KMS-11 (cell line): ENCODE data around the gene TGM5.
"Not testable (repeated sequence)": the region's sequence is repeated elsewhere in the genome, so short reads cannot be mapped to it uniquely, and the experiment has no call there.

Experiments used
- H2AFZ ChIP-seq: fragments of 200-600 bp; sonication (generic); 2 replicates; pipeline ENCODE4 v1.6.1; 2016; ENCODE audit warnings: antibody characterized with exemption, mixed run types, low read depth
- H3K27ac ChIP-seq: fragments of 200-600 bp; sonication (generic); 2 replicates; pipeline ENCODE4 v1.6.1; 2016; ENCODE audit warnings: mild to moderate bottlenecking, mixed run types
- H3K27me3 ChIP-seq: fragments of 200-600 bp; sonication (generic); 2 replicates; pipeline ENCODE4 v1.6.1; 2017; ENCODE audit warnings: mild to moderate bottlenecking, low read depth, mixed run types, moderate library complexity; ENCODE audit not compliant: insufficient read depth
- H3K36me3 ChIP-seq: fragments of 200-600 bp; sonication (generic); 2 replicates; pipeline ENCODE4 v1.6.1; 2017; ENCODE audit warnings: mild to moderate bottlenecking, mixed run types; ENCODE audit not compliant: insufficient read depth
- H3K4me1 ChIP-seq: fragments of 200-600 bp; sonication (generic); 2 replicates; pipeline ENCODE4 v1.6.1; 2016; ENCODE audit warnings: mild to moderate bottlenecking, low read depth, mixed run types; ENCODE audit not compliant: poor library complexity, severe bottlenecking
- H3K4me2 ChIP-seq: fragments of 200-600 bp; sonication (generic); 2 replicates; pipeline ENCODE4 v1.7.0; 2016; ENCODE audit warnings: mild to moderate bottlenecking, mixed run types
- H3K4me3 ChIP-seq: fragments of 200-600 bp; sonication (generic); IDR thresholded peaks from 2 replicates; pipeline ENCODE4 v1.6.1; 2017; ENCODE audit warnings: low read depth, low read length, mixed read lengths; ENCODE audit not compliant: insufficient read depth
- H3K79me2 ChIP-seq: fragments of 200-600 bp; sonication (generic); 2 replicates; pipeline ENCODE4 v1.6.1; 2016; ENCODE audit warnings: low read depth, mixed run types; ENCODE audit not compliant: insufficient read depth
- H3K9ac ChIP-seq: fragments of 200-600 bp; sonication (generic); 2 replicates; pipeline ENCODE4 v1.6.1; 2016; ENCODE audit warnings: mild to moderate bottlenecking, mixed run types
- H4K20me1 ChIP-seq: fragments of 200-600 bp; sonication (generic); 2 replicates; pipeline ENCODE4 v1.6.1; 2016; ENCODE audit warnings: mild to moderate bottlenecking, mixed run types; ENCODE audit not compliant: insufficient read depth
- TF ChIP-seq, protein P1 (sequence below): fragments of 200-600 bp; sonication (generic); conservative IDR thresholded peaks from 2 replicates; pipeline ENCODE4 v1.6.1; 2017; ENCODE audit warnings: low read depth, mild to moderate bottlenecking, antibody characterized with exemption, low read length, moderate library complexity, mixed read lengths

Gene TGM5

DNA sequence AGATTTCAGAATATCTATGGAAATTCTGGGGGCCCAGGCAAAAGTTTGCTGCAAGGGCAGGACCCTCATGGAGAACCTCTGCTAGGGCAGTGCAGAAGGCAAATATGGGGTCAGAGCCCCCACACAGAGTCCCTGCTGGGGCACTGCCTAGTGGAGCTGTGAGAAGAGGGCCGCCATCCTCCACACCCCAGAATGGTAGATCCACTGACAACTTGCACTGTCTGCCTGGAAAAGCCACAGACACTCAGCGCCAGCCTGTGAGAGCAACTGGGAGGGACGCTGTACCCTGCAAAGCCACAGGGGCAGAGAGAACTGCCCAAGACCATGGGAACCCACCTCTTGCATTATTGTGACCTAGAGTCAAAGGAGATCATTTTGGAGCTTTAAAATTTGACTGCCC, 67.7 kb downstream of the TGM5 start:
- no peak overlapping the region for H2AFZ ChIP-seq
- H4K20me1 ChIP-seq, result no peaks in the 10 kb centered on the region
- no peaks in the 10 kb centered on the region for H3K4me1 ChIP-seq
- no peak overlapping the region for H3K9ac ChIP-seq
- H3K36me3 ChIP-seq, result no peaks in the 10 kb centered on the region
- no peak overlapping the region for H3K4me3 ChIP-seq
- no peaks in the 10 kb centered on the region for H3K27me3 ChIP-seq
- H3K4me2 ChIP-seq, result no peak overlapping the region
- H3K27ac ChIP-seq, result no peak overlapping the region
- TF ChIP-seq, protein P1, sequence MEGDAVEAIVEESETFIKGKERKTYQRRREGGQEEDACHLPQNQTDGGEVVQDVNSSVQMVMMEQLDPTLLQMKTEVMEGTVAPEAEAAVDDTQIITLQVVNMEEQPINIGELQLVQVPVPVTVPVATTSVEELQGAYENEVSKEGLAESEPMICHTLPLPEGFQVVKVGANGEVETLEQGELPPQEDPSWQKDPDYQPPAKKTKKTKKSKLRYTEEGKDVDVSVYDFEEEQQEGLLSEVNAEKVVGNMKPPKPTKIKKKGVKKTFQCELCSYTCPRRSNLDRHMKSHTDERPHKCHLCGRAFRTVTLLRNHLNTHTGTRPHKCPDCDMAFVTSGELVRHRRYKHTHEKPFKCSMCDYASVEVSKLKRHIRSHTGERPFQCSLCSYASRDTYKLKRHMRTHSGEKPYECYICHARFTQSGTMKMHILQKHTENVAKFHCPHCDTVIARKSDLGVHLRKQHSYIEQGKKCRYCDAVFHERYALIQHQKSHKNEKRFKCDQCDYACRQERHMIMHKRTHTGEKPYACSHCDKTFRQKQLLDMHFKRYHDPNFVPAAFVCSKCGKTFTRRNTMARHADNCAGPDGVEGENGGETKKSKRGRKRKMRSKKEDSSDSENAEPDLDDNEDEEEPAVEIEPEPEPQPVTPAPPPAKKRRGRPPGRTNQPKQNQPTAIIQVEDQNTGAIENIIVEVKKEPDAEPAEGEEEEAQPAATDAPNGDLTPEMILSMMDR, result no peak
- H3K79me2 ChIP-seq, result no peaks in the 10 kb centered on the region

DNA sequence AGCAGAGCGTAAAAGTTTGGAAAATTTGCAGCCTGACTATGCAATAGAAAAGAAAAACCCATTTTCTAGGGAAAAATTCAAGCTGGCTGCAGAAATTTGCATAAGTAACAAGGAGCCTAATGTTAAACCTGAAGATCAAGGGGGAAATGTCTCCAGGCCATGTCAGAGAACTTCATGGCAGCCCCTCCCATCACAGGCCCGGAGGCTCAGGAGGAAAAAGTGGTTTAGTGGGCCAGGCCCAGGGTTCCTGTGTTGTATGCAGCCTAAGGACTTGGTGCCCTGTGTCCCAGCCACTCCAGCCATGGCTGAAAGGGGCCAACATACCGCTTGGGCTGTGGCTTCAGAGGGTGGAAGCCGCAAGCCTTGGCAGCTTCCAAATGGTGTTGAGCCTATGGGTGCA, 68.2 kb downstream of the TGM5 start:
- not testable (repeated sequence) for H3K27ac ChIP-seq, H3K27me3 ChIP-seq, H3K36me3 ChIP-seq, H4K20me1 ChIP-seq, H3K4me2 ChIP-seq, H3K79me2 ChIP-seq, H3K4me1 ChIP-seq, H3K9ac ChIP-seq, H3K4me3 ChIP-seq, H2AFZ ChIP-seq

DNA sequence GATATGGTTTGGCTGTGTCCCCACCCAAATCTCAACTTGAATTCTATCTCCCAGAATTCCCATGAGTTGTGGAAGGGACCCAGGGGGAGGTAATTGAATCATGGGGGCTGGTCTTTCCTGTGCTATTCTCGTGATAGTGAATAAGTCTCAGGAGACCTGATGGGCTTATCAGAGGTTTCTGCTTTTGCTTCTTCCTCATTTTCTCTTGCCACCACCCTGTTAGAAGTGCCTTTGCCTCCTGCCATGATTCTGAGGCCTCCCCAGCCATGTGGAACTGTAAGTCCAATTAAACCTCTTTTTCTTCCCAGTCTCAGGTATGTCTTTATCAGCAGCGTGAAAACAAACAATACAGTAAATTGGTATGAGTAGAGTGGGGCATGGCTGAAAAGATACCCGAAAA, 69.0 kb downstream of the TGM5 start:
- not testable (repeated sequence) for H4K20me1 ChIP-seq, H3K4me2 ChIP-seq, H3K4me1 ChIP-seq, H3K79me2 ChIP-seq, H3K4me3 ChIP-seq, H2AFZ ChIP-seq, H3K9ac ChIP-seq, H3K27ac ChIP-seq, H3K27me3 ChIP-seq, H3K36me3 ChIP-seq

DNA sequence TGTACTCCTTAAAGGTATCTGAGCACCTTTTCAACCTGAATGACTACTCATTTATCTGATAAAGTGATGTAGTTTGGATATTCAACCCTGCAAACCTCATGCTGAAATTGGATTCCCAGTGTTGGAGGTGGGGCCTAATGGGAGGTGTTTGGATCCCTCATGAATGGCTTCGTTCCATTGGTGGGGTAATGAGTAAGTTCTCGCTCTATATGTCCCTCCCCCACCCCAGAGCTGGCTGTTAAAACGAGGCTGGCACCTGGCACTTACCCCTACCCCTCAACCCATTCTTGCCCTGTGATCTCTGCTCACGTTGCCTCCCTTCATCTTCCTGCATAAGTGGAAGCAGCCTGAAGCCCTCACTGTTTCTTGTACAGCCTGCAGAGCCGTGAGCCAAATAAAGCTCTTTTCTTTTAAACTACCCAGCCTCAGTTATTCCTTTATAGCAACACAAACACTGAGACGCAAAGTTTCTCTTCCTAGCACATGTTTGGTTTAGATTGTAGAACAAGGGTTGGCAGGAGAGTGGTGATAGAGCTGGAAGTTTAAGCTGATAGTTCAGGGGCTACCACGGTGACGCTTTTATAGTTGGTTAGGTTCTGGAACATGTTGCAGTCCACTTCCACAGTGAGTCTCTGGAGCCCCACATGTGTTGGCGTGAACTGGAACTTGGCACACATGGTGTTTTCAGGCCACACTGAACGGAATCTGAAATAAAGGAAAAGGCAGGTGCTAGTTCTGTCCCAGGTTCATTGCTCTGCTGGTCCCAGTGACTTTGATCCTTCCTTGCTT, 69.8 kb downstream of the TGM5 start:
- Histone ChIP-seq H3K4me2 (no peak overlapping the region), H3K4me1 (no peaks in the 10 kb centered on the region), H3K9ac (no peak overlapping the region), H3K79me2 (no peaks in the 10 kb centered on the region), H3K4me3 (no peak overlapping the region), H2AFZ (no peak overlapping the region), H4K20me1 (no peaks in the 10 kb centered on the region), H3K36me3 (no peaks in the 10 kb centered on the region), H3K27ac (no peak overlapping the region), H3K27me3 (no peaks in the 10 kb centered on the region)
- TF ChIP-seq, protein P1, result no peak

DNA sequence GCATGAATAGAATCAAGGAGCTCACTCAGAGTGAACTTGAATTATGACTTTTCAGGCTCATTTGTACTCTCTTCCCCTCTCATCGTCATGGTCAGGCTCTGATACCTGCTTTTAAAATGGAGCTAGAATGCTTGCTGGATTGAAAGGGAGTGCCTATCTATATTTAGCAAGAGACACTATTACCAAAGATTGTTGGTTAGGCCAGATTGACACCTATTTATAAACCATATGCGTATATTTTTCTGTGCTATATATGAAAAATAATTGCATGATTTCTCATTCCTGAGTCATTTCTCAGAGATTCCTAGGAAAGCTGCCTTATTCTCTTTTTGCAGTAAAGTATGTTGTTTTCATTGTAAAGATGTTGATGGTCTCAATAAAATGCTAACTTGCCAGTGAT, 71.9 kb downstream of the TGM5 start:
- TF ChIP-seq, protein P1, result no peak
- Histone ChIP-seq H3K9ac (no peak overlapping the region), H3K27ac (no peak overlapping the region), H3K4me1 (no peaks in the 10 kb centered on the region), H3K27me3 (no peaks in the 10 kb centered on the region), H4K20me1 (no peaks in the 10 kb centered on the region), H3K4me2 (no peak overlapping the region), H3K79me2 (no peaks in the 10 kb centered on the region), H3K36me3 (no peaks in the 10 kb centered on the region), H3K4me3 (no peak overlapping the region), H2AFZ (no peak overlapping the region)
